ENCODE data around the gene SEL1L. TPM values are rescaled to one million over a fixed set of nuclear protein-coding genes. Genes with fewer than 3 reads are reported as not detected.

SEL1L gene
- total RNA-seq, 4 donors from 2014 or later = 19.0 to 38.3 (median 28.7) TPM

DNA sequence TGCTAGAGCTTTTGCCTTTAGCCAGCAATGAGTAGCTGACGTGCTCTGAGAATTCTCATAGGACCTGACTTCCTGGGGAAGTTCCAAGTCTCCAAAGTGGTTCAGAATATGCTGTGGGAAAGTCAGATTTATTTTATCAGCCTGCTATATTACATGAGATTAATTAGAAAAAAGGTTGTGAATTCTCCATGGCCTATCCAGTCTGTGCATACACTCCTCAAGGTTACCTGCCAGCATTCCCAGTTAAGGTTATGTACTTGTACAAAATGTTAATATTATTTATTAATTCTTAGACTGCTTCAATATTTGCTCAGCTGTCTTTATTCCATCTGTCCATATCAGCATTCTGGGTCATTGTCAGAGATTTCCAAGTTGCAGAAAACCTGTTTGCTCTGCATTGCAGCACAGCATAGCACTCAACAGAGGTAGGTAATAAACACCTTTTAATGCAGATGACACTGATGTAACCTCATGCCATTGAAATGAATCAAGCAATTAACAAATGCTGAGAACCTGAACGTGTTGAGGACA lies 2.7 kb upstream of the SEL1L start:
- intact Hi-C loops (cut with DNase I) = no loop called here
- 15 to 38% methylated on average over 2 of the region's 2 CpGs for WGBS, 2 donors
- no peaks in the 10 kb centered on the region for H3K9me3 ChIP-seq
- peaks cover 8 to 47% (median 14%) of the 10 kb centered on the region in 3 donors for H3K4me1 ChIP-seq
- H3K27ac ChIP-seq = no peak overlapping the region
- DNase-seq = no peak
- no peak overlapping the region for H3K4me3 ChIP-seq
- TF ChIP-seq, protein P1, sequence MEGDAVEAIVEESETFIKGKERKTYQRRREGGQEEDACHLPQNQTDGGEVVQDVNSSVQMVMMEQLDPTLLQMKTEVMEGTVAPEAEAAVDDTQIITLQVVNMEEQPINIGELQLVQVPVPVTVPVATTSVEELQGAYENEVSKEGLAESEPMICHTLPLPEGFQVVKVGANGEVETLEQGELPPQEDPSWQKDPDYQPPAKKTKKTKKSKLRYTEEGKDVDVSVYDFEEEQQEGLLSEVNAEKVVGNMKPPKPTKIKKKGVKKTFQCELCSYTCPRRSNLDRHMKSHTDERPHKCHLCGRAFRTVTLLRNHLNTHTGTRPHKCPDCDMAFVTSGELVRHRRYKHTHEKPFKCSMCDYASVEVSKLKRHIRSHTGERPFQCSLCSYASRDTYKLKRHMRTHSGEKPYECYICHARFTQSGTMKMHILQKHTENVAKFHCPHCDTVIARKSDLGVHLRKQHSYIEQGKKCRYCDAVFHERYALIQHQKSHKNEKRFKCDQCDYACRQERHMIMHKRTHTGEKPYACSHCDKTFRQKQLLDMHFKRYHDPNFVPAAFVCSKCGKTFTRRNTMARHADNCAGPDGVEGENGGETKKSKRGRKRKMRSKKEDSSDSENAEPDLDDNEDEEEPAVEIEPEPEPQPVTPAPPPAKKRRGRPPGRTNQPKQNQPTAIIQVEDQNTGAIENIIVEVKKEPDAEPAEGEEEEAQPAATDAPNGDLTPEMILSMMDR (IDR thresholded peaks at IDR 0.05) = no peak
- no peak for TF ChIP-seq POLR2A (IDR thresholded peaks at IDR 0.05)
- H3K27me3 ChIP-seq = peaks cover 0 to 15% (median 0%) of the 10 kb centered on the region in 4 donors
- no peaks in the 10 kb centered on the region for H3K36me3 ChIP-seq

GRCh38 chr14:81535396-81536164 lies 1.9 kb upstream of the SEL1L start:
- no peak for DNase-seq
- TF ChIP-seq, protein P1 (IDR thresholded peaks at IDR 0.05) = no peak
- no peak for TF ChIP-seq POLR2A (IDR thresholded peaks at IDR 0.05)
- H3K9me3 ChIP-seq = no peaks in the 10 kb centered on the region
- H3K27ac ChIP-seq = no peak overlapping the region
- 45 to 52% methylated on average over 3 of the region's 3 CpGs for WGBS, 2 donors
- intact Hi-C loops (cut with DNase I) = no loop called here
- no peaks in the 10 kb centered on the region for H3K36me3 ChIP-seq
- peaks cover 0 to 8% (median 0%) of the 10 kb centered on the region in 4 donors for H3K27me3 ChIP-seq
- no peak overlapping the region for H3K4me3 ChIP-seq
- H3K4me1 ChIP-seq = peaks cover 8 to 55% (median 17%) of the 10 kb centered on the region in 3 donors

DNA sequence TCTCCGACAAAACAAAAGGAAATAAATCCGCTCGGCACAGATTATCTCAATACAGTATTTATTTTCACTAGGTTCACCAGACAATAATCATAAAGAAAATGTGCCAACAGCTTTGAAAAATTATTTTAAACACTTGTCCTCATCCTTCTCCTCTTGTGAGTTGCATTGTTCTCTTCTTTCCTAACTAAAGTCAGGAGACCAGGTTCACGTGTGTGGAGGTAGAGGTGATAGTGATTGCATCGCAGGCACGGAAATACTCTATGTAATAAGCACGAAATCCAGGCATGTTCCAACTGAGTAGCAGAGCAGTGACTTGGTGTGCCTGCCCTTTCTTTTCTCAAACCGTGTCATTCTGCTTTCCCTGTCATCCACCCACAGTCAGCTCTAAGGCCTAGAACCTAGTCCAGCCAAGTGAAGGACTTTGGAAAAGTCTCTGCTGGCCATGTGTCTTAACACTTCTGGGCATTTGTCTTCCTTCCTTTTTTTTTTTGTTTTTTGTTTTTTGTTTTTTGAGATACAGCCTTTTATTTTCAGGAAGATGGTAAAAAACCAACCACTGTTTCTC lies 939 bp upstream of the SEL1L start:
- Histone ChIP-seq H3K27ac (no peak overlapping the region), H3K4me3 (peak overlapping the region in 1 of 4 donors; percentile 82)
- intact Hi-C loops (cut with DNase I) = no loop called here

GRCh38 chr14:81533212-81533535 lies 479 bp downstream of the SEL1L start:
- Histone ChIP-seq H3K27ac (peak overlapping the region; percentile 82 to 89 (median 86)), H3K4me1 (peaks cover 8 to 78% (median 24%) of the 10 kb centered on the region in 3 donors), H3K4me3 (peak overlapping the region; percentile 82 to 98 (median 88)), H3K36me3 (no peaks in the 10 kb centered on the region), H3K9me3 (no peaks in the 10 kb centered on the region), H3K27me3 (no peaks in the 10 kb centered on the region)
- TF ChIP-seq, protein P1 (IDR thresholded peaks at IDR 0.05) = no peak
- TF ChIP-seq POLR2A (IDR thresholded peaks at IDR 0.05) = no peak
- no peak for DNase-seq
- intact Hi-C loops (cut with DNase I) = no loop called here
- WGBS, 2 donors = 0 to 2% methylated on average over 9 of the region's 10 CpGs

More for the DNA sequence above, 939 bp upstream of the SEL1L start:
- DNase-seq = no peak
- no peaks in the 10 kb centered on the region for H3K36me3 ChIP-seq
- no peaks in the 10 kb centered on the region for H3K27me3 ChIP-seq
- no peak for TF ChIP-seq POLR2A (IDR thresholded peaks at IDR 0.05)
- TF ChIP-seq, protein P1 (IDR thresholded peaks at IDR 0.05) = no peak
- H3K9me3 ChIP-seq = no peaks in the 10 kb centered on the region
- 73 to 77% methylated on average over 8 of the region's 8 CpGs for WGBS, 2 donors
- H3K4me1 ChIP-seq = peaks cover 8 to 65% (median 24%) of the 10 kb centered on the region in 3 donors

DNA sequence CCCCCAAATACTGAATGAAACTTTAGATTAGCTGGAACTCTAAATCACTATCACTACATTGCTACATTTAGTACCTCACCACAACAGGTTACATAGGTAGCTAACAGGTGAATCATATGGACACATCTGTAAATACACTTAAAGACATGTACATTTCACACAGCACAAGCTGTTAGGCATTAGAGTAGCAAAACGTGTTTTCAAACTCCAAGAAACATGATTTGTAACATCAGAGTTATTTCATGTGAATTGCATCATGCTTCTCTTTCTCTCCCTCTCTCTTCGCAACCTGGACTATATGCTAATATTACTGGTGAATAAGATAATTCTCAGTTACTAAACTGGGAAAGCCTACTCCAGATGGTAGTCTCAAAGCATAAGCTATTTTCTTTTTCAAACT lies 4.3 kb downstream of the SEL1L start:
- H3K4me3 ChIP-seq = no peak overlapping the region
- DNase-seq = no peak
- H3K27me3 ChIP-seq = no peaks in the 10 kb centered on the region
- peaks cover 8 to 54% (median 24%) of the 10 kb centered on the region in 3 donors for H3K4me1 ChIP-seq
- H3K9me3 ChIP-seq = no peaks in the 10 kb centered on the region
- WGBS, 2 donors = 44 to 61% methylated on average over 2 of the region's 2 CpGs
- TF ChIP-seq, protein P1 (IDR thresholded peaks at IDR 0.05) = no peak
- TF ChIP-seq POLR2A (IDR thresholded peaks at IDR 0.05) = no peak
- H3K36me3 ChIP-seq = peaks cover 0 to 27% (median 7%) of the 10 kb centered on the region in 3 donors
- intact Hi-C loops (cut with DNase I) = no loop called here
- H3K27ac ChIP-seq = no peak overlapping the region
